Caco-2 (cell line): ENCODE data around the gene TEX19. TPM values are rescaled to one million over a fixed set of nuclear protein-coding genes. Genes with fewer than 3 reads are reported as not detected.

Experiments used
- BruUV-seq: library from RNA; stranded (reverse); fragments of 400-500 nt; replicated peaks from 2 replicates; lab custom pipeline; 2021; lab: Mats Ljungman, UMichigan
- CTCF ChIA-PET: fragments of 300-600 bp; sonication (Branson Sonifier 250); formaldehyde crosslinking; loops from one replicate; lab custom pipeline; 2022; ENCODE audit warnings: antibody characterized with exemption; lab: Charles Lee
- POLR2A ChIA-PET: fragments of 300-600 bp; sonication (Branson Sonifier 250); formaldehyde crosslinking; loops from one replicate; lab custom pipeline; 2022; ENCODE audit warnings: antibody characterized with exemption; lab: Charles Lee
- DNase-seq, 2 experiments: peaks; one replicate each; pipeline versions ENCODE4 v3.0.0 to v3.0.0-alpha.2; 2020 to 2022
- H3K27me3 ChIP-seq: replicated peaks from 2 replicates; pipeline ENCODE4 v1.6.0; 2011; ENCODE audit warnings: low read length; ENCODE audit not compliant: control insufficient read depth, insufficient read depth
- H3K36me3 ChIP-seq: 2 replicates; pipeline ENCODE4 v1.5.1; 2011; ENCODE audit warnings: low read length; ENCODE audit not compliant: control insufficient read depth, insufficient read depth
- H3K4me1 ChIP-seq: fragments of 250-450 bp; sonication (Bioruptor Pico); 2 replicates; pipeline ENCODE4 v1.5.1; 2020; ENCODE audit warnings: mild to moderate bottlenecking
- H3K4me3 ChIP-seq: 2 replicates; pipeline ENCODE4 v1.5.1; 2011; ENCODE audit warnings: low read depth, mild to moderate bottlenecking, control low read depth, low read length
- H3K9me3 ChIP-seq: fragments of 250-450 bp; sonication (Bioruptor Pico); 2 replicates; pipeline ENCODE4 v1.5.1; 2020; ENCODE audit warnings: mild to moderate bottlenecking, moderate library complexity
- H3K27ac Mint-ChIP-seq: one replicate; pipeline ENCODE4 v1.8.0; 2022; ENCODE audit warnings: mixed read lengths; ENCODE audit not compliant: unreplicated experiment
- H3K27me3 Mint-ChIP-seq: one replicate; pipeline ENCODE4 v1.8.0; 2022; ENCODE audit warnings: mixed read lengths; ENCODE audit not compliant: insufficient read depth, unreplicated experiment
- H3K36me3 Mint-ChIP-seq: one replicate; pipeline ENCODE4 v1.8.0; 2022; ENCODE audit warnings: mild to moderate bottlenecking, mixed read lengths; ENCODE audit not compliant: insufficient read depth, unreplicated experiment
- H3K4me1 Mint-ChIP-seq: one replicate; pipeline ENCODE4 v1.8.0; 2022; ENCODE audit warnings: low read depth, mixed read lengths; ENCODE audit not compliant: unreplicated experiment
- H3K4me3 Mint-ChIP-seq: one replicate; pipeline ENCODE4 v1.8.0; 2022; ENCODE audit warnings: mild to moderate bottlenecking, moderate library complexity, mixed read lengths; ENCODE audit not compliant: unreplicated experiment
- H3K9me3 Mint-ChIP-seq: one replicate; pipeline ENCODE4 v1.8.0; 2022; ENCODE audit warnings: mixed read lengths; ENCODE audit not compliant: unreplicated experiment
- intact Hi-C: fragments of 100-400 bp; cut with micrococcal nuclease; formaldehyde crosslinking; loops from one replicate; pipeline ENCODE4 v1.10.0; 2022; ENCODE audit not compliant: unreplicated experiment
- total RNA-seq: library from RNA; stranded (reverse); gene quantifications from 2 replicates; pipeline ENCODE4 v1.2.3, GENCODE V29; 2022
- TF ChIP-seq, protein P1 (sequence below), 2 experiments: fragments of 200-600 bp in 1 of 2; IDR thresholded peaks; 1 replicate in 1 of 2; 2 replicates in 1 of 2; pipeline versions ENCODE4 v1.5.1 to v1.8.0; 2011 to 2022; ENCODE audit warnings: antibody characterized with exemption in 1 of 2, control low read depth in 1 of 2, inconsistent platforms in 1 of 2, low read depth in 1 of 2, low read length in 1 of 2, mild to moderate bottlenecking in 1 of 2, moderate library complexity in 1 of 2; ENCODE audit not compliant: insufficient read depth in 1 of 2, severe bottlenecking in 1 of 2, unreplicated experiment in 1 of 2

The TEX19 gene
- total RNA-seq, 1 experiment from 2014 or later: 4.2 TPM

DNA sequence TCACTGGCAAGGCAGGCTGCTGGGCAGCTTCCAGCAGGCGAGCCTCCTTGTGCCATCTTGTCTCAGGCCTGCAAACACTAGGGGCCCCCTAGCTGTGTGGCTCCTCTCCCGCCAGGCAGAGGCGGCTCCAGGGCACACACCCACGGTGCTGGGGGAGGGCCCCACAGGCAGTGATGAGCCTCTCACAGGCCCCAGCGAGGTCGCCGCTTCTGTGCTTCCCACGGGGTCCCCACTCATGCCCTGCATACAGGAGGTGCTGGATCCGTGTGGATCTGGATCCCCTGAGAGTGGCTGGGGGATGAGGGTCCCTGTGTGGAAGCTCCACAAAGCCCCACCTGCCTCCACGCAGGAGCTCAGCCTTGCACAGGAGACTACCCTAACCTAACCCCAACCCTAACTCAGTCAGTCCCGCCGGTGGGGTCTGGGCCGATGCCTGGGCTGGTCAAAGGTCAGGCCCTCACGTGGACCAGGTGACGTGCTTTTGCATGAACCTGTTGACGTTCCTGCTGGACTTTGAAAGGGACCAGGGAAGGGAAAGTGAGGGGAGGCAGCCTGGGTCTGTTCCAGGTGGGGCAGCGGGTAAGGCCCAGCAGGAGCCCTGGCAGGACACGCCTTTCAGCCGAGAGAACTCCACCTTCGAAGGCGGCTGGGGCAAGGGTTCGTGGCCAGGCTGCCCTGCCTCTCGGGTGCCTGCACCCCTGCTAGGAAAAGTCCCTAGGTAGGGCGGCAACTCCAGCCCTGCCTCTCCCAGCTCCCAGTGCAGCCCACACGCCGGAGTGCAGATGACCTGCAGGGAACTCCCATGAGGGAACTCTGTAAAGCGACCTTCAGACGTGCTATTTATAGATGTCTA is 30.7 kb upstream of the TEX19 start:
- peaks cover 10% of the 10 kb centered on the region for H3K36me3 Mint-ChIP-seq
- POLR2A ChIA-PET: no interaction called here
- intact Hi-C loops: no loop called here

DNA sequence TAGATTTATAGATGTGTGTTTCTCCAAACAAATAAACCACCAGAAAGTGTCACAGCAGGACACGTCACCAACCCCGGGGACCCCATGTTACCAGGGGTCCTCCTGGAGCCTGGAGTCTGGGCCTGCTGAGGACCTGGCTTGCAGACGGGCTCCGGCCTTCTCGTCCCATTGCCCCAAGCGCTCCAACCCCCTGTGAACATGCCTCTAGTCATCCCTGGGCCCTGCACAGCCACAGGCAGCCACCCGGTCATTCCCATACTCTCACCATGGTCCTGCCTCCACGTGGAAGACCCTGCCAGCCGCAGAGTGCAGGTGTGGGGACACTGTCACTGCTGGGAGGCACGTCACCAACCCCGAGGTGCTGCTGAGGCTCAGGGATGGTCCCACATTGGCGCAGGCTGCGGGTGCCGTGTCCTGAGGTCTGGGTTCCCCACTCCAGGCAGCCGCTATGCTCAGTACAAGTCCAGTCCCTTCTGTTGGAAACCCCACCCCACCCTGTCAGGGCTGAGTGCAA is 30.0 kb upstream of the TEX19 start:
- Mint-ChIP-seq H3K27ac (peak overlapping the region; percentile 32), H3K36me3 (peaks cover 10% of the 10 kb centered on the region), H3K9me3 (no peaks in the 10 kb centered on the region), H3K27me3 (no peaks in the 10 kb centered on the region), H3K4me1 (no peaks in the 10 kb centered on the region), H3K4me3 (no peak overlapping the region)
- TF ChIP-seq, protein P1, sequence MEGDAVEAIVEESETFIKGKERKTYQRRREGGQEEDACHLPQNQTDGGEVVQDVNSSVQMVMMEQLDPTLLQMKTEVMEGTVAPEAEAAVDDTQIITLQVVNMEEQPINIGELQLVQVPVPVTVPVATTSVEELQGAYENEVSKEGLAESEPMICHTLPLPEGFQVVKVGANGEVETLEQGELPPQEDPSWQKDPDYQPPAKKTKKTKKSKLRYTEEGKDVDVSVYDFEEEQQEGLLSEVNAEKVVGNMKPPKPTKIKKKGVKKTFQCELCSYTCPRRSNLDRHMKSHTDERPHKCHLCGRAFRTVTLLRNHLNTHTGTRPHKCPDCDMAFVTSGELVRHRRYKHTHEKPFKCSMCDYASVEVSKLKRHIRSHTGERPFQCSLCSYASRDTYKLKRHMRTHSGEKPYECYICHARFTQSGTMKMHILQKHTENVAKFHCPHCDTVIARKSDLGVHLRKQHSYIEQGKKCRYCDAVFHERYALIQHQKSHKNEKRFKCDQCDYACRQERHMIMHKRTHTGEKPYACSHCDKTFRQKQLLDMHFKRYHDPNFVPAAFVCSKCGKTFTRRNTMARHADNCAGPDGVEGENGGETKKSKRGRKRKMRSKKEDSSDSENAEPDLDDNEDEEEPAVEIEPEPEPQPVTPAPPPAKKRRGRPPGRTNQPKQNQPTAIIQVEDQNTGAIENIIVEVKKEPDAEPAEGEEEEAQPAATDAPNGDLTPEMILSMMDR (IDR thresholded peaks at IDR 0.05; ENCODE audit: insufficient read depth in 1 of 2, low read depth in 1 of 2, low read length in 1 of 2, severe bottlenecking in 1 of 2, unreplicated experiment in 1 of 2): no peak
- no peak for DNase-seq
- Histone ChIP-seq H3K4me1 (peaks cover 28% of the 10 kb centered on the region), H3K27me3 (no peaks in the 10 kb centered on the region), H3K36me3 (no peaks in the 10 kb centered on the region), H3K9me3 (no peaks in the 10 kb centered on the region), H3K4me3 (no peak overlapping the region)
- BruUV-seq: no TSS peak
- ChIA-PET CTCF (interaction anchor here (0.7 kb wide), 1 partner anchor 37 kb away, joined by 3 read pairs; no protein-coding TSS in a partner anchor), POLR2A (no interaction called here)
- intact Hi-C loops: no loop called here

More for the DNA sequence above, 30.7 kb upstream of the TEX19 start:
- Mint-ChIP-seq H3K4me3 (no peak overlapping the region), H3K27ac (peak overlapping the region; percentile 32), H3K9me3 (no peaks in the 10 kb centered on the region), H3K27me3 (no peaks in the 10 kb centered on the region), H3K4me1 (no peaks in the 10 kb centered on the region)
- BruUV-seq: no TSS peak
- Histone ChIP-seq H3K4me1 (peaks cover 28% of the 10 kb centered on the region), H3K27me3 (no peaks in the 10 kb centered on the region), H3K9me3 (no peaks in the 10 kb centered on the region), H3K36me3 (no peaks in the 10 kb centered on the region), H3K4me3 (no peak overlapping the region)
- CTCF ChIA-PET: interaction anchor here (0.5 to 0.7 kb wide), 3 partner anchors 28 to 356 kb away, joined by 3 read pairs; no protein-coding TSS in a partner anchor
- TF ChIP-seq, protein P1 (IDR thresholded peaks at IDR 0.05; ENCODE audit: insufficient read depth in 1 of 2, low read depth in 1 of 2, low read length in 1 of 2, severe bottlenecking in 1 of 2, unreplicated experiment in 1 of 2): no peak
- peak; percentile 56 to 81 for DNase-seq

DNA sequence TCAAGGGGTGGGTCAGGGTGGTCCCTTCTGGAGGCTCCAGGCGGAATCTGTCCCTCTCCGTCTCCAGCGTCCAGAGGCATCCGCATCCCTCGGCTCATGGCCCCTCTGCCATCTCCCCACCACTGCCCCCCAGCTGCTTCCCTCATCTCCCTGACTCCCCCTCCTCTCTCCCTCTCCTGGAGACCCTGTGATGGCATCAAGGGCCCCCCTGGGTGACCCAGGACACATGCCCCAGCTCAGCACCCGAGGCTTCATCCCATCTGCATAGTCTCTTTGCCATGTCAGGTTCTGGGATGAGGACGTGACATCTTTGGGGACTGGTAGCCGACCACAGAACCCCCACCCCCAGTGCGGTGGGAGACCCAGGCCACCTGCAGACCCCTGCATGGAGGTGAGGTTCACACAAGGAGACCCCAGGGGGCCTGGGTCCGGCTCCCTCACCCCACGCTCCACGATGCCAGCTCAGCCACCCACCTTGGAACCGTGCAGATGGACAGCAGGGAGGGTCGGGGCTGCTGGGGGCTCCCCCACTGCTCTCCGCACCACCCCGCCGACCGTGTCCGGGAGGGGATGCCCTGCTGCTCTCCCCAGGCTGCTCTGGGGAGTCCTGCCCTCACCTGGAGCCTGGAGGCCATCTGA is 29.2 kb upstream of the TEX19 start:
- Histone ChIP-seq H3K36me3 (no peaks in the 10 kb centered on the region), H3K4me3 (no peak overlapping the region), H3K9me3 (no peaks in the 10 kb centered on the region), H3K4me1 (peaks cover 30% of the 10 kb centered on the region), H3K27me3 (no peaks in the 10 kb centered on the region)
- Mint-ChIP-seq H3K9me3 (no peaks in the 10 kb centered on the region), H3K4me3 (no peak overlapping the region), H3K27me3 (no peaks in the 10 kb centered on the region), H3K27ac (no peak overlapping the region), H3K4me1 (peaks cover 1% of the 10 kb centered on the region), H3K36me3 (peaks cover 10% of the 10 kb centered on the region)
- no peak for DNase-seq
- ChIA-PET CTCF (no interaction called here), POLR2A (no interaction called here)
- TF ChIP-seq, protein P1 (IDR thresholded peaks at IDR 0.05; ENCODE audit: insufficient read depth in 1 of 2, low read depth in 1 of 2, low read length in 1 of 2, severe bottlenecking in 1 of 2, unreplicated experiment in 1 of 2): no peak
- intact Hi-C loops: no loop called here
- BruUV-seq: no TSS peak
